ENCODE measurements around the gene LCP1. TPM values are rescaled to one million over a fixed set of nuclear protein-coding genes. Genes with fewer than 3 reads are reported as not detected.
"Not testable (repeated sequence)": the region's sequence is repeated elsewhere in the genome, so short reads cannot be mapped to it uniquely, and the experiment has no call there.

The LCP1 gene
- total RNA-seq, 1 experiment from 2014 or later: not detected

- no peaks in the 10 kb centered on the region for H3K4me1 ChIP-seq
- H3K4me3 ChIP-seq: no peak overlapping the region
- no peak overlapping the region for H3K27ac ChIP-seq
- no peaks in the 10 kb centered on the region for H3K36me3 ChIP-seq
- no peak for DNase-seq
- no peaks in the 10 kb centered on the region for H3K9me3 ChIP-seq (replicated peaks)
- H3K27me3 ChIP-seq: no peaks in the 10 kb centered on the region
These were observed 10.2 kb downstream of the LCP1 start for GRCh38 chr13:46171739-46172138.

- Histone ChIP-seq H3K9me3 (replicated peaks) (no peaks in the 10 kb centered on the region), H3K4me3 (no peak overlapping the region), H3K27ac (no peak overlapping the region), H3K4me1 (no peaks in the 10 kb centered on the region), H3K27me3 (no peaks in the 10 kb centered on the region), H3K36me3 (no peaks in the 10 kb centered on the region)
- no peak for DNase-seq
These were observed 10.8 kb downstream of the LCP1 start for GRCh38 chr13:46171217-46171616.

GRCh38 chr13:46170687-46171086 lies 11.3 kb downstream of the LCP1 start:
- no peaks in the 10 kb centered on the region for H3K4me1 ChIP-seq
- H3K27ac ChIP-seq: no peak overlapping the region
- DNase-seq: no peak
- no peaks in the 10 kb centered on the region for H3K9me3 ChIP-seq (replicated peaks)
- H3K36me3 ChIP-seq: no peaks in the 10 kb centered on the region
- no peaks in the 10 kb centered on the region for H3K27me3 ChIP-seq
- no peak overlapping the region for H3K4me3 ChIP-seq

DNA sequence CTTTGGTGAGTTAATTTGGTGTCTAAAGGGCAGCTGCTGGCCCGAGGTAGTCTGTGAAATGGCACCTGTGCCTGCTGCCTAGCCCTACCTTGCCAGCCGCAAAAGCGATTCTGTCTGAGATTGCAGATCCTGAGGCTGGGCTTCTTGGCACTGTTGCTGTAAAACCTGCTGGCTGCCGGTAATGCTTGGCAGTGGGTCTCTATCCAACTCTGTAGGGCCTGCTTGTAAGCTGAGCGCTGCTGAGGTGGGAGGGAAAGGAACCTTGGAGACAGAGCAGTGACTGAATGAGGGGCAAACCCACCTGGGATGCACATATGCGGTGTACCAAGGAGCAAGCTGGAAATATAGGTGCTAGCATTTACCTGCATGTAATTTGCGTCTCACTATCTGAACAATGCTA lies 11.7 kb downstream of the LCP1 start:
- DNase-seq: no peak
- H3K4me1 ChIP-seq: no peaks in the 10 kb centered on the region
- H3K36me3 ChIP-seq: no peaks in the 10 kb centered on the region
- no peak overlapping the region for H3K27ac ChIP-seq
- H3K4me3 ChIP-seq: no peak overlapping the region
- no peaks in the 10 kb centered on the region for H3K9me3 ChIP-seq (replicated peaks)
- H3K27me3 ChIP-seq: no peaks in the 10 kb centered on the region

DNA sequence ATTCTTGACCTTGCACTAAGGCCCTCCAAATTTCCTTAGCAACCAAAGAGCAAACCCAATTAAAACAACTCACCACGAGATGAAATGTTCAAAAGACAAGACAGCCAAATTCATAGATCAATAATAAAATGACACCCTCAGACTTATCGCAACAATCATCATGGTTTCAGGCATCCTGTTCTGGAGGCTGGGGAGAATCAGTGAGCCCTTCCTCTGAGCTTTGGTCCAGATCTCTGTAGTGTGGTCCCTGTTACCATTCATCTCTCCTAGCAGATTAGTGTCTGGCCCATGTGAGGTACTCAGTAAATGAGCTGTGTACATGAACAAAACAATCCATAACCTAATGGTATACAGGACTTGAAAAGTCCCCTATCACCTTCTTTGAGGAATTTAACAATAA lies 12.2 kb downstream of the LCP1 start:
- Histone ChIP-seq H3K4me1 (no peaks in the 10 kb centered on the region), H3K36me3 (no peaks in the 10 kb centered on the region), H3K9me3 (replicated peaks) (no peaks in the 10 kb centered on the region), H3K4me3 (no peak overlapping the region), H3K27me3 (no peaks in the 10 kb centered on the region), H3K27ac (no peak overlapping the region)
- DNase-seq: no peak

DNA sequence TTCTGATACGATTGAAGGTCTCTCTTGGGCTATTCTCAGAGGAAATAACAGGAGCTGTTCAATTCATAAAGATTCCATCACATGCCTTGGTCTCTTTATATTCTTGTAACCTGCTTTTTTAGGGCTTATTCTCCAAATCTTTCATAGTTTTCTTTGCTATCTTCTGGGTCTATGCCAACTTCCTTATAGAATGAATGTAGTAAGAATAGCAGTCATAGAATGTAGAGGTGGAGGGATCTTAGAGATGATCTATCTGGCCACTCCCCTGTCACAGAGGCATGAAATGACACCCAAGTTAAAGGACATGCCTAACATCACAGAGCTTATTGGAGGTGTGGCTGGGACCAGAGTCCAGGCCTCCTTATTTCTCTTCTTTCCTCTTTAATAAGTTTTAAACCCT lies 13.2 kb downstream of the LCP1 start:
- H3K27ac ChIP-seq: no peak overlapping the region
- no peaks in the 10 kb centered on the region for H3K9me3 ChIP-seq (replicated peaks)
- no peak for DNase-seq
- no peaks in the 10 kb centered on the region for H3K4me1 ChIP-seq
- H3K4me3 ChIP-seq: no peak overlapping the region
- no peaks in the 10 kb centered on the region for H3K36me3 ChIP-seq
- H3K27me3 ChIP-seq: no peaks in the 10 kb centered on the region

DNA sequence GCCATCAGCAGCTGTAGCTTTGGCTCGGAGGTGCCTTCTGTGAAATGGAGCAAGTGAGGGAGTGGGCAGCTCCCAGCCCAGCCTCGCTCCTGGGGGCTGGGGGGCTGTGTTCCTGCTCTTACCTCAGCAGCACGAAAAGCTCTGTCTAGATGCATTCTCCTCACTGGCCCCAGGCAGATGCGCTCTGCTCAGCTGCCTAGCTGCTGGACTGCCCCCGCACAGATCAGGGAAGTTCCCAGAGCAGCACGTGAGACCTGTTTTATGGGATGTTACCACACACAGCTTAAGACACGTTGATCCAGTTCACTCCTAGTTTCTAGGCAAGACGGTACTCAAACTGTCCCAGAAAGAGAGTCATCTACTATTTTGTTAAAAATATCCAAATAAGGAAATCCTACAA lies 13.6 kb downstream of the LCP1 start:
- Histone ChIP-seq H3K4me3 (no peak overlapping the region), H3K4me1 (no peaks in the 10 kb centered on the region), H3K36me3 (no peaks in the 10 kb centered on the region), H3K27ac (no peak overlapping the region), H3K9me3 (replicated peaks) (no peaks in the 10 kb centered on the region), H3K27me3 (no peaks in the 10 kb centered on the region)
- DNase-seq: no peak

DNA sequence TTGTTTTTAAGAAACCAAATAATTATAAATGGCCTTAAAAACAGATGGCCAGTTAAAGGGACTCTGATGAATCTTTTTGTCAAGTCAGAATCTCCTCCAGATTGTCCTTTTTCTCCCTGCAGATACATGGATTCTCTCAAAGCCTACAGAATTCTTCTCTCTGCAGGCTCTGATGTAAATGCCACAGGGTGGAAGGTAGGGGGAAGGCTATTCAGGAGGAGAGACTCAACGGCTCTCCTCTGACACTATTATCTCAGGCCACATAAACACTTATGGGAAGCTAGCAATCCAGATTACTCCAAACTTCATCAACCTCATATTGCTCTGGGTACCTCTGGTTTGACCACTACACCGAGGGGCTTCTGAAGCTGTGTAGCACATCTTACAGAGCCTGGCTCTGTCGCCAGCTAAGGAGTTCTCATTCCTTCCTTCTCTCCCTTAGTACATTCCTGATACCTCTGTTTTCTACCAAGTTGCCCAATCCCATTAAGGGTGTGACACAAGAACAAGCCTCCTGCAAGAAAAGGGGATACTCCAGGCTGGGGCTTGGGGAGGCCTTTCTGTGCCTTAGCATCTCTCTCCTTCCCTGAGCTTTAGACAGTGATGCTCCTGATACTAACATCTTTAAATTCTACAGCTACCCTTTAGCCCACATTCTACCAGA lies 14.9 kb downstream of the LCP1 start:
- Histone ChIP-seq H3K4me3 (no peak overlapping the region), H3K4me1 (no peaks in the 10 kb centered on the region), H3K9me3 (replicated peaks) (no peaks in the 10 kb centered on the region), H3K36me3 (no peaks in the 10 kb centered on the region), H3K27me3 (no peaks in the 10 kb centered on the region), H3K27ac (no peak overlapping the region)
- no peak for DNase-seq

GRCh38 chr13:46166224-46166584 lies 15.8 kb downstream of the LCP1 start:
- no peaks in the 10 kb centered on the region for H3K27me3 ChIP-seq
- H3K9me3 ChIP-seq (replicated peaks): no peaks in the 10 kb centered on the region
- no peaks in the 10 kb centered on the region for H3K4me1 ChIP-seq
- H3K36me3 ChIP-seq: no peaks in the 10 kb centered on the region
- H3K27ac ChIP-seq: no peak overlapping the region
- DNase-seq: no peak
- no peak overlapping the region for H3K4me3 ChIP-seq

DNA sequence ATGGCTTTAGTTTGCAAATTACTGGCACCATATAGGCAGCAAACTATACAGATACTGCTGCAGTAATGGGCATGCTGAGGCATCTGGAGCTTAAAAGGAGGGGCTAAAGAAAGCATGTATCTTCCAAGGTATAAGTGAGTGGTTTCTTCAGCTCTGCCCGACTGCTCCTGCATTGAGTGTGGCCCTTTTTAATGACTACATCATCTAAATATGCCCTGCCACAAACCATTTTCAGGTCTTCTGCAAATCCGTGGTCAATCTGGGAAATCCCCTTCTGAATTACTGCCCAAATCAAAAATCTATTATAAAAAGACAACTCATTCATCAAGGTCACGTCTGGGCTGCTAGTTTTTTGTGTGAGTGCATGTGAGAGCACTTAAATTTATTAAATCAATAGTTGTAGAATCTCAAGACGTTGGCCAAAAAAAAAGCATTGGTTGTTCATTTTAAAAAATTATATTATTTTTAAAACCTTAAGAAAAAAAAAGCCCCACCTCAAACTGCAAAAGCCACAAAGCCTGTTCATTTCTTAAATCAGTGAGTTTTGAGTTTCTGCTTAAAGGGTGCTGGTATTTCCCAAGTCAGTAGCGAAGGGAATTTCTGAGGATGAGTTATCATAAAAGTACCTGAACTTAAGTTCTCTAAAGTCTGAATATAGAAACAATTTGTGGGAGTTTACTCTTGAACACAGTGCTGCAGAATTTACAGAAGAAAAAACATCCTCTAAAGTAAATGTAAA lies 16.3 kb downstream of the LCP1 start:
- no peaks in the 10 kb centered on the region for H3K27me3 ChIP-seq
- no peaks in the 10 kb centered on the region for H3K36me3 ChIP-seq
- no peaks in the 10 kb centered on the region for H3K9me3 ChIP-seq (replicated peaks)
- no peak overlapping the region for H3K27ac ChIP-seq
- DNase-seq: no peak
- H3K4me1 ChIP-seq: no peaks in the 10 kb centered on the region
- no peak overlapping the region for H3K4me3 ChIP-seq

- Histone ChIP-seq H3K27me3 (no peaks in the 10 kb centered on the region), H3K4me1 (no peaks in the 10 kb centered on the region)
These were observed 17.3 kb downstream of the LCP1 start for GRCh38 chr13:46164661-46165060.

GRCh38 chr13:46162741-46163140 lies 19.2 kb downstream of the LCP1 start:
- not testable (repeated sequence) for H3K4me3 ChIP-seq; DNase-seq; H3K27me3 ChIP-seq; H3K4me1 ChIP-seq; H3K27ac ChIP-seq; H3K36me3 ChIP-seq; H3K9me3 ChIP-seq (replicated peaks)

More at GRCh38 chr13:46164661-46165060, 17.3 kb downstream of the LCP1 start:
- Histone ChIP-seq H3K9me3 (replicated peaks) (no peaks in the 10 kb centered on the region), H3K27ac (no peak overlapping the region), H3K4me3 (no peak overlapping the region), H3K36me3 (no peaks in the 10 kb centered on the region)
- no peak for DNase-seq

DNA sequence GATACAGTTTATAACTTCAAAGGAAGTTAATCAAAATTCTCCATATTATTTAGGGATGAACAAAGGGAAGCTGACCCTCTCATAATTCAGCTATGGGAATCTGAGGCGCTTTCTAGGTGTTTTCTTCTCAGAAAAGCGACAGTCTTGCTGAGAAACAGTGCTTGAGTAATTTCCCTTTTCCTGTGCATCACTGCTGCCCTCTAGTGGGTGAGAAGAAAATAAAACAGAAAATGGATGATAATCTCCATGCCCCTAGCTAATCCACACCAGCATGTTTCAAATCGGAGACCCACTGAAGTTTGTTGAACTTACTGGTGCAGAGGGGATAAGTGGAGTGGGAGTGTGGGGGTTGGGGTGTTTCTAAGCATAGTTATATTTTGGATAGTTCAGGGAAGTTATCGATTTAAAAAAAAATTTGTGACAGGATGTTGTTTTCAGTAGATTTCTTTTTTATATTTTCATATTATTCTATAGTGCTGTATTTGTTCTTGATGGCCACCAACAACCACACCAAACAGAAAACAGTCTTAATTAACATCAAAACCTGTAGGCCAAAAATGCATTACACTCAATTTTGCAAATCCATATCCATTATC lies 21.4 kb downstream of the LCP1 start:
- DNase-seq: peak; percentile 8 to 76
- Histone ChIP-seq H3K36me3 (no peaks in the 10 kb centered on the region), H3K27ac (no peak overlapping the region), H3K9me3 (replicated peaks) (no peaks in the 10 kb centered on the region), H3K4me1 (no peaks in the 10 kb centered on the region), H3K27me3 (no peaks in the 10 kb centered on the region), H3K4me3 (no peak overlapping the region)

GRCh38 chr13:46160065-46160464 lies 21.9 kb downstream of the LCP1 start:
- no peak for DNase-seq
- H3K4me1 ChIP-seq: no peaks in the 10 kb centered on the region
- H3K9me3 ChIP-seq (replicated peaks): no peaks in the 10 kb centered on the region
- H3K4me3 ChIP-seq: no peak overlapping the region
- H3K27me3 ChIP-seq: no peaks in the 10 kb centered on the region
- H3K36me3 ChIP-seq: no peaks in the 10 kb centered on the region
- no peak overlapping the region for H3K27ac ChIP-seq

GRCh38 chr13:46158983-46159382 lies 23.0 kb downstream of the LCP1 start:
- Histone ChIP-seq H3K4me1 (no peaks in the 10 kb centered on the region), H3K4me3 (no peak overlapping the region), H3K27ac (no peak overlapping the region), H3K36me3 (no peaks in the 10 kb centered on the region), H3K9me3 (replicated peaks) (no peaks in the 10 kb centered on the region), H3K27me3 (no peaks in the 10 kb centered on the region)
- DNase-seq: no peak

- no peaks in the 10 kb centered on the region for H3K9me3 ChIP-seq (replicated peaks)
These were observed 23.8 kb downstream of the LCP1 start for GRCh38 chr13:46158222-46158621.

More at GRCh38 chr13:46158222-46158621, 23.8 kb downstream of the LCP1 start:
- Histone ChIP-seq H3K36me3 (no peaks in the 10 kb centered on the region), H3K27me3 (no peaks in the 10 kb centered on the region), H3K4me1 (no peaks in the 10 kb centered on the region), H3K27ac (no peak overlapping the region), H3K4me3 (no peak overlapping the region)
- no peak for DNase-seq
